Measurements from ENCODE around the gene ZNF423.

ZNF423 gene

GRCh38 chr16:49533422-49533821, 322.5 kb downstream of the ZNF423 start:
- no peak overlapping the region for H3K4me3 ChIP-seq (ENCODE audit: low read depth, low read length)
- no peak for TF ChIP-seq CTCF (IDR thresholded peaks at IDR 0.05; ENCODE audit: insufficient read depth, low read depth, low read length, missing control alignments)
- no peak for DNase-seq (ENCODE audit: low read depth)

- no peak overlapping the region for H3K4me3 ChIP-seq (ENCODE audit: low read depth, low read length)
- no peak for TF ChIP-seq CTCF (IDR thresholded peaks at IDR 0.05; ENCODE audit: insufficient read depth, low read depth, low read length, missing control alignments)
- DNase-seq (ENCODE audit: low read depth) = no peak
These were observed 323.0 kb downstream of the ZNF423 start for GRCh38 chr16:49532873-49533272.

GRCh38 chr16:49531931-49532840, 323.7 kb downstream of the ZNF423 start:
- no peak for TF ChIP-seq CTCF (IDR thresholded peaks at IDR 0.05; ENCODE audit: insufficient read depth, low read depth, low read length, missing control alignments)
- no peak for DNase-seq (ENCODE audit: low read depth)
- no peak overlapping the region for H3K4me3 ChIP-seq (ENCODE audit: low read depth, low read length)

GRCh38 chr16:49531425-49531824, 324.5 kb downstream of the ZNF423 start:
- H3K4me3 ChIP-seq (ENCODE audit: low read depth, low read length) = no peak overlapping the region
- no peak for DNase-seq (ENCODE audit: low read depth)
- TF ChIP-seq CTCF (IDR thresholded peaks at IDR 0.05; ENCODE audit: insufficient read depth, low read depth, low read length, missing control alignments) = no peak

- H3K4me3 ChIP-seq (ENCODE audit: low read depth, low read length) = no peak overlapping the region
- DNase-seq (ENCODE audit: low read depth) = peak; percentile 26
- TF ChIP-seq CTCF (IDR thresholded peaks at IDR 0.05; ENCODE audit: insufficient read depth, low read depth, low read length, missing control alignments) = no peak
These were observed 325.4 kb downstream of the ZNF423 start for GRCh38 chr16:49530427-49530970.

GRCh38 chr16:49529411-49530045, 326.4 kb downstream of the ZNF423 start:
- no peak overlapping the region for H3K4me3 ChIP-seq (ENCODE audit: low read depth, low read length)
- TF ChIP-seq CTCF (IDR thresholded peaks at IDR 0.05; ENCODE audit: insufficient read depth, low read depth, low read length, missing control alignments) = peak; percentile 5
- DNase-seq (ENCODE audit: low read depth) = peak; percentile 73
